Upper lobe of right lung (tissue), 1 donor: ENCODE data around the gene ZNF577. TPM values are rescaled to one million over a fixed set of nuclear protein-coding genes. Genes with fewer than 3 reads are reported as not detected.

Source experiments
- ATAC-seq: fragments of 200-7000 bp; cut with Tn5 transposase; one replicate; pipeline ENCODE4 v1.9.1; 2020; ENCODE audit warnings: mild to moderate bottlenecking, moderate library complexity
- DNase-seq: peaks from one replicate; pipeline ENCODE4 v3.0.0-alpha.2; 2020
- H3K27ac ChIP-seq: fragments of 200-600 bp; one replicate; pipeline ENCODE4 v1.8.0; 2022
- H3K27me3 ChIP-seq: fragments of 200-600 bp; one replicate; pipeline ENCODE4 v1.8.0; 2022; ENCODE audit warnings: mild to moderate bottlenecking
- H3K36me3 ChIP-seq: fragments of 200-600 bp; one replicate; pipeline ENCODE4 v1.8.0; 2022
- H3K4me1 ChIP-seq: fragments of 200-600 bp; one replicate; pipeline ENCODE4 v1.8.0; 2022
- H3K4me3 ChIP-seq: fragments of 200-600 bp; one replicate; pipeline ENCODE4 v1.8.0; 2022; ENCODE audit warnings: mild to moderate bottlenecking
- H3K9me3 ChIP-seq: fragments of 200-600 bp; one replicate; pipeline ENCODE4 v1.8.0; 2022
- intact Hi-C: fragments of 100-400 bp; cut with DNase I; formaldehyde crosslinking; loops from one replicate; pipeline ENCODE4 v1.11.0; 2022
- total RNA-seq: library from RNA; stranded (reverse); fragmentation: NEBNext Ultra II Directional; extraction: Animal tissue kit (Norgen Biotek cat#: 25700); gene quantifications from one replicate; pipeline ENCODE4 v1.2.1, GENCODE V29; 2021
- TF ChIP-seq, protein P1 (sequence below): fragments of 200-600 bp; IDR thresholded peaks from one replicate; pipeline ENCODE4 v1.8.0; 2022; ENCODE audit warnings: antibody characterized with exemption
- donor health status: DM: no; HTN: yes; CAD: no; lungs with severe emphysema.

ZNF577 gene
- total RNA-seq, 1 donor from 2014 or later: 9.4 TPM

GRCh38 chr19:51837145-51837544 lies 50.6 kb downstream of the ZNF577 start:
- Histone ChIP-seq H3K4me1 (no peaks in the 10 kb centered on the region), H3K4me3 (no peak overlapping the region), H3K36me3 (no peaks in the 10 kb centered on the region), H3K27ac (no peak overlapping the region), H3K27me3 (no peaks in the 10 kb centered on the region), H3K9me3 (no peaks in the 10 kb centered on the region)
- ATAC-seq: no peak
- TF ChIP-seq, protein P1, sequence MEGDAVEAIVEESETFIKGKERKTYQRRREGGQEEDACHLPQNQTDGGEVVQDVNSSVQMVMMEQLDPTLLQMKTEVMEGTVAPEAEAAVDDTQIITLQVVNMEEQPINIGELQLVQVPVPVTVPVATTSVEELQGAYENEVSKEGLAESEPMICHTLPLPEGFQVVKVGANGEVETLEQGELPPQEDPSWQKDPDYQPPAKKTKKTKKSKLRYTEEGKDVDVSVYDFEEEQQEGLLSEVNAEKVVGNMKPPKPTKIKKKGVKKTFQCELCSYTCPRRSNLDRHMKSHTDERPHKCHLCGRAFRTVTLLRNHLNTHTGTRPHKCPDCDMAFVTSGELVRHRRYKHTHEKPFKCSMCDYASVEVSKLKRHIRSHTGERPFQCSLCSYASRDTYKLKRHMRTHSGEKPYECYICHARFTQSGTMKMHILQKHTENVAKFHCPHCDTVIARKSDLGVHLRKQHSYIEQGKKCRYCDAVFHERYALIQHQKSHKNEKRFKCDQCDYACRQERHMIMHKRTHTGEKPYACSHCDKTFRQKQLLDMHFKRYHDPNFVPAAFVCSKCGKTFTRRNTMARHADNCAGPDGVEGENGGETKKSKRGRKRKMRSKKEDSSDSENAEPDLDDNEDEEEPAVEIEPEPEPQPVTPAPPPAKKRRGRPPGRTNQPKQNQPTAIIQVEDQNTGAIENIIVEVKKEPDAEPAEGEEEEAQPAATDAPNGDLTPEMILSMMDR: no peak
- intact Hi-C loops: no loop called here
- no peak for DNase-seq

- Histone ChIP-seq H3K9me3 (no peaks in the 10 kb centered on the region), H3K4me3 (no peak overlapping the region), H3K36me3 (no peaks in the 10 kb centered on the region), H3K4me1 (no peaks in the 10 kb centered on the region), H3K27ac (no peak overlapping the region), H3K27me3 (no peaks in the 10 kb centered on the region)
- peak; percentile 94 for ATAC-seq
- DNase-seq: no peak
- TF ChIP-seq, protein P1: peak; percentile 41
- intact Hi-C loops: no loop called here
Measured at GRCh38 chr19:51830274-51830673, 57.5 kb downstream of the ZNF577 start.

DNA sequence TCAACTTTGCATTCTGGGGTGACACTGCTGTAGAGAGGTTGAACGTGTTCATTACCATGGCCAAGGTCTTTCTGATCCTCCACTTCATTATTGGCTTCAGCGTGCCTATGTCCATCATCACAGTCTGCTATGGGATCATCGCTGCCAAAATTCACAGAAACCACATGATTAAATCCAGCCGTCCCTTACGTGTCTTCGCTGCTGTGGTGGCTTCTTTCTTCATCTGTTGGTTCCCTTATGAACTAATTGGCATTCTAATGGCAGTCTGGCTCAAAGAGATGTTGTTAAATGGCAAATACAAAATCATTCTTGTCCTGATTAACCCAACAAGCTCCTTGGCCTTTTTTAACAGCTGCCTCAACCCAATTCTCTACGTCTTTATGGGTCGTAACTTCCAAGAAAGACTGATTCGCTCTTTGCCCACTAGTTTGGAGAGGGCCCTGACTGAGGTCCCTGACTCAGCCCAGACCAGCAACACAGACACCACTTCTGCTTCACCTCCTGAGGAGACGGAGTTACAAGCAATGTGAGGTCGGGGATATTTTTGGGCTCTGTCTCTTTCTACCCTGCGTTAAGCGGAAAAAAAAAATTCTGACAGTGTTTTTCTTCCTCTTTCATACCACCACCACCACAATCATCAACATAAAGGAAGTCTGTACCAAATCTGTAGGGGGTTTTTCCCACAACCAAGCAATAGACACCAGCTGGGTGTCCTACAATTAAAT lies 63.3 kb downstream of the ZNF577 start:
- Histone ChIP-seq H3K4me3 (no peak overlapping the region), H3K4me1 (no peaks in the 10 kb centered on the region), H3K9me3 (no peaks in the 10 kb centered on the region), H3K27me3 (no peaks in the 10 kb centered on the region), H3K36me3 (no peaks in the 10 kb centered on the region), H3K27ac (peak overlapping the region; percentile 58)
- ATAC-seq: peak; percentile 78
- no peak for DNase-seq
- TF ChIP-seq, protein P1: no peak
- intact Hi-C loops: no loop called here

DNA sequence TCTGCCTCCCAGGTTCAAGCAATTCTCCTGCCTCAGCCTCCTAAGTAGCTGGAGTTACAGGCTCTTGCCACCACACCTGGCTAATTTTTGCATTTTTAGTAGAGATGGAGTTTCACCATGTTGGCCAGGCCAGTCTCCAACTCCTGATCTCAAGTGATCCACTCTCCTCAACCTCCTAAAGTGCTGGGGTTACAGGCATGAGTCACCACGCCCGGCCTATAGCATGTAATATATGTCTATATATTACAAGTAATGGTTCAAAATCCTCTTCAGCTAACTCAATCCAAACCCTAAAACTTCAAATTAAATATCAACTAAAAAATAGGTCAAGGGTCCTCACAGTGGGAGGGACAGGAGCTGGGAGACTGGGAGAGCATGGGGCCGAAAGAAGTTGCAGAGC lies 64.8 kb downstream of the ZNF577 start:
- H3K4me3 ChIP-seq: no peak overlapping the region
- ATAC-seq (no peak), DNase-seq (no peak)
- H3K27ac ChIP-seq: no peak overlapping the region
- intact Hi-C loops: no loop called here
- H3K27me3 ChIP-seq: no peaks in the 10 kb centered on the region
- TF ChIP-seq, protein P1: no peak
- no peaks in the 10 kb centered on the region for H3K4me1 ChIP-seq
- no peaks in the 10 kb centered on the region for H3K9me3 ChIP-seq
- no peaks in the 10 kb centered on the region for H3K36me3 ChIP-seq

DNA sequence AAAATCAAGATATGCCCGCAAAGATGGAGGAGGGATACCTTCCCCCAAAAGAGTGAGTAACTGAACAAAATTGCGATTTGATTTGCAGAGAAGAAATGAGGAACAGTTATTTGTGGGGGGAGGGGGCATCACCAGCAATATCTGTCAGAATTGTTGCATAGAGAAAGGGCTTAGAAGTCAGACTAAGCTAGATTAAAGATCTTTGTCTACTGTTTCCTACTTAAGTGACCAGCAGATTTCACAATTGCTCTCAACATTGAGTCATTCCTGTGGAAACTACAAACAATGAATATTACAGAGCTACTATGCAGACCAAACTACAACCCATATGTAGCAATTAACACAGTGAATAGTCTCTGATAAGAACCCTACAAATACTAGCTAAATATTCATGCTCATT lies 65.4 kb downstream of the ZNF577 start:
- no peaks in the 10 kb centered on the region for H3K9me3 ChIP-seq
- no peaks in the 10 kb centered on the region for H3K36me3 ChIP-seq
- ATAC-seq (peak; percentile 57), DNase-seq (no peak)
- no peaks in the 10 kb centered on the region for H3K27me3 ChIP-seq
- H3K4me1 ChIP-seq: peaks cover 4% of the 10 kb centered on the region
- TF ChIP-seq, protein P1: no peak
- H3K27ac ChIP-seq: no peak overlapping the region
- H3K4me3 ChIP-seq: no peak overlapping the region
- intact Hi-C loops: no loop called here
